ENCODE results near the gene ZNF783.

ZNF783 gene

GRCh38 chr7:149304006-149304405 lies 42.0 kb downstream of the ZNF783 start:
- no peak overlapping the region for H3K9ac ChIP-seq (ENCODE audit: low read length)
- H3K36me3 ChIP-seq (replicated peaks; ENCODE audit: insufficient read depth, low read length), result no peaks in the 10 kb centered on the region
- H3K9me3 ChIP-seq (replicated peaks; ENCODE audit: insufficient read depth, low read length), result no peaks in the 10 kb centered on the region
- H3K27ac ChIP-seq (ENCODE audit: low read length), result no peak overlapping the region
- H3K9me2 ChIP-seq (replicated peaks; ENCODE audit: insufficient read depth, low read length), result no peaks in the 10 kb centered on the region
- H3K4me3 ChIP-seq (ENCODE audit: low read length), result no peak overlapping the region
- no peak overlapping the region for H2AFZ ChIP-seq (ENCODE audit: low read length)
- no peak for DNase-seq
- no peaks in the 10 kb centered on the region for H4K20me1 ChIP-seq (ENCODE audit: insufficient read depth, low read length)
- no peaks in the 10 kb centered on the region for H3K27me3 ChIP-seq (replicated peaks; ENCODE audit: insufficient read depth, low read length)
- no peaks in the 10 kb centered on the region for H3K4me1 ChIP-seq (ENCODE audit: low read length)
- no peak overlapping the region for H3K4me2 ChIP-seq (ENCODE audit: low read depth, low read length)
- no peaks in the 10 kb centered on the region for H3K79me2 ChIP-seq (ENCODE audit: low read length)
- TF ChIP-seq CTCF (IDR thresholded peaks at IDR 0.05; ENCODE audit: low read length) (no peak), EZH2 (optimal IDR thresholded peaks at IDR 0.05; ENCODE audit: low read depth, low read length) (no peak), EZH2phosphoT487 (IDR thresholded peaks at IDR 0.05; ENCODE audit: low read length) (no peak)
- no peaks in the 10 kb centered on the region for H3F3A ChIP-seq (ENCODE audit: insufficient read depth, low read length)

GRCh38 chr7:149306854-149307253 lies 44.9 kb downstream of the ZNF783 start:
- Histone ChIP-seq H3K9me2 (replicated peaks; ENCODE audit: insufficient read depth, low read length) (no peaks in the 10 kb centered on the region), H3K4me1 (ENCODE audit: low read length) (no peaks in the 10 kb centered on the region), H4K20me1 (ENCODE audit: insufficient read depth, low read length) (no peaks in the 10 kb centered on the region), H3F3A (ENCODE audit: insufficient read depth, low read length) (no peaks in the 10 kb centered on the region), H3K9ac (ENCODE audit: low read length) (no peak overlapping the region), H2AFZ (ENCODE audit: low read length) (no peak overlapping the region), H3K79me2 (ENCODE audit: low read length) (no peaks in the 10 kb centered on the region), H3K9me3 (replicated peaks; ENCODE audit: insufficient read depth, low read length) (no peaks in the 10 kb centered on the region), H3K27ac (ENCODE audit: low read length) (no peak overlapping the region), H3K36me3 (replicated peaks; ENCODE audit: insufficient read depth, low read length) (no peaks in the 10 kb centered on the region), H3K27me3 (replicated peaks; ENCODE audit: insufficient read depth, low read length) (no peaks in the 10 kb centered on the region), H3K4me2 (ENCODE audit: low read depth, low read length) (no peak overlapping the region), H3K4me3 (ENCODE audit: low read length) (no peak overlapping the region)
- TF ChIP-seq EZH2phosphoT487 (IDR thresholded peaks at IDR 0.05; ENCODE audit: low read length) (no peak), EZH2 (optimal IDR thresholded peaks at IDR 0.05; ENCODE audit: low read depth, low read length) (no peak), CTCF (IDR thresholded peaks at IDR 0.05; ENCODE audit: low read length) (no peak)
- no peak for DNase-seq

- H3K9me3 ChIP-seq (replicated peaks; ENCODE audit: insufficient read depth, low read length), result no peaks in the 10 kb centered on the region
- H3K9ac ChIP-seq (ENCODE audit: low read length), result no peak overlapping the region
- H3K27ac ChIP-seq (ENCODE audit: low read length), result no peak overlapping the region
- no peaks in the 10 kb centered on the region for H3K79me2 ChIP-seq (ENCODE audit: low read length)
- no peak overlapping the region for H2AFZ ChIP-seq (ENCODE audit: low read length)
- no peak for TF ChIP-seq CTCF (IDR thresholded peaks at IDR 0.05; ENCODE audit: low read length)
- TF ChIP-seq EZH2phosphoT487 (IDR thresholded peaks at IDR 0.05; ENCODE audit: low read length), result no peak
- TF ChIP-seq EZH2 (optimal IDR thresholded peaks at IDR 0.05; ENCODE audit: low read depth, low read length), result no peak
- H3K4me2 ChIP-seq (ENCODE audit: low read depth, low read length), result no peak overlapping the region
- no peaks in the 10 kb centered on the region for H3K36me3 ChIP-seq (replicated peaks; ENCODE audit: insufficient read depth, low read length)
- no peaks in the 10 kb centered on the region for H3F3A ChIP-seq (ENCODE audit: insufficient read depth, low read length)
- no peaks in the 10 kb centered on the region for H3K27me3 ChIP-seq (replicated peaks; ENCODE audit: insufficient read depth, low read length)
- no peak for DNase-seq
- no peaks in the 10 kb centered on the region for H3K9me2 ChIP-seq (replicated peaks; ENCODE audit: insufficient read depth, low read length)
- no peaks in the 10 kb centered on the region for H4K20me1 ChIP-seq (ENCODE audit: insufficient read depth, low read length)
- no peaks in the 10 kb centered on the region for H3K4me1 ChIP-seq (ENCODE audit: low read length)
- H3K4me3 ChIP-seq (ENCODE audit: low read length), result no peak overlapping the region
These were observed 45.9 kb downstream of the ZNF783 start for GRCh38 chr7:149307775-149308501.
